Measurements from ENCODE around the gene HOXC4.

The HOXC4 gene

DNA sequence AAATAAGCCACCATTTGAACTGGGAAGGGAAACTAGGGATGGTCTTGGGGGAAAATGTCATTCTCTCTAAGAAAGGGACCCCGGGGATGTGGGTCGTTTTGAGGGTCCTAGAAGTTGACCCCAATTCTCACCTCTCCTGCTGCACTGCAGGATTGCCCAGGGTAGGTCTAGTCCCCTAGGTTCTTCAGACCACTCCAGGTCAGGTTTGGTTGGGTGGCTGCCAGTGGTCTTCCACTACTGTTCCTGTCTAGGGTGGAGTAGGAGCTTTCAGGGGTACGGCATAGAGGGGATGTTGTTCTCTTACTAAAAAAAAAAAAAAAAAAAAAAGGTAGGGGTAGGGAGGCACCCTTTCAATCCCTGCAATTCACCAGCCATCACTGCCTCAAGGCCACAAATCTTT, 37.6 kb upstream of the HOXC4 start:
- no peak for DNase-seq

- DNase-seq: no peak
These were observed 37.1 kb upstream of the HOXC4 start for GRCh38 chr12:54016478-54016964.

DNA sequence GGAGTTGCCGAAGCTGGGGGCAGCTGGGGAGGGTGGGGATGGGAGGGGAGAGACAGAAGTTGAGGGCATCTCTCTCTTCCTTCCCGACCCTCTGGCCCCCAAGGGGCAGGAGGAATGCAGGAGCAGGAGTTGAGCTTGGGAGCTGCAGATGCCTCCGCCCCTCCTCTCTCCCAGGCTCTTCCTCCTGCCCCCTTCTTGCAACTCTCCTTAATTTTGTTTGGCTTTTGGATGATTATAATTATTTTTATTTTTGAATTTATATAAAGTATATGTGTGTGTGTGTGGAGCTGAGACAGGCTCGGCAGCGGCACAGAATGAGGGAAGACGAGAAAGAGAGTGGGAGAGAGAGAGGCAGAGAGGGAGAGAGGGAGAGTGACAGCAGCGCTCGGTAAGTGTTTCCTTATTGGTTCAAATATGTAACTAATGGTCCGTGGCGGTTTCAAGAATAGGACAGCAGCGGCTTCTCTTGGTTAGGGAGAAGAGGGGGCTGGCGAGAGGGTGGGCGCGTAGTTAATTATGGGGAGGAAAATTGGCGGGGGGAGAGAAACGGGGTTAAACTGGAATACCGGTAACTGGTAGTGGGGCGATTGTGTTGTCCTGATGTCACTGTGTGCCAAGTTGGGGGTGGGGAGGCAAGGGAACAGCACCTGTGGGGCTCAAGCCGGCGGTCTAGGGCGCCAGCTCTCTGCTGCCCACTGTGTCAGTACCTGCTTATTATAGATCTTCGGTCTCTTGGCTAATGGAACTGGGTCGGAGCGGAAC, 36.4 kb upstream of the HOXC4 start:
- no peak for DNase-seq

- no peak for DNase-seq
These were observed 35.7 kb upstream of the HOXC4 start for GRCh38 chr12:54017878-54018467.

DNA sequence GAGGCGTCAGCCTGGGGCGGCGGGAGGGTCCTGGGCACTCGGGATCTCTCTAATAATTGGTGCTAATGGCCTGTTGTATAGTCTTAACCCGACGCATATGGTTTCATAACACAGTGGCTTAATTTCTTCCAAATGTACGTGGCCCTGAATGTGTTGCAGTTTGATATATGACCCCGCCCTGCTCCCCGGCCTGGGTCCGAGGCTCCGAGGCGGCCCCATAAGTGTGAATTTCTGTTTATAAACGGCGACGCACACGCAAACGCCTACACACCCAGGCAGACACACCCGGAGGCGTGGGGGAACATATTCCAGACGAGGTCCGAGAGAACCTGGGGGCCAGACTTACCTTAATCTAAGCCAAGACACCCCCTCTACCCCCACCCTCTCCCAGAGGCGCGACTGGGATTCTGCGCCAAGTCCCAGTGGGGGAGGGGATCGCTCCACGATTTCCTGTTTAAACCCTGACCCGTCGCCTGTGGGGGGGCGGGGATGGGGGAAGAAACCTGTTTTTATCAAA, 35.1 kb upstream of the HOXC4 start:
- no peak for DNase-seq

DNA sequence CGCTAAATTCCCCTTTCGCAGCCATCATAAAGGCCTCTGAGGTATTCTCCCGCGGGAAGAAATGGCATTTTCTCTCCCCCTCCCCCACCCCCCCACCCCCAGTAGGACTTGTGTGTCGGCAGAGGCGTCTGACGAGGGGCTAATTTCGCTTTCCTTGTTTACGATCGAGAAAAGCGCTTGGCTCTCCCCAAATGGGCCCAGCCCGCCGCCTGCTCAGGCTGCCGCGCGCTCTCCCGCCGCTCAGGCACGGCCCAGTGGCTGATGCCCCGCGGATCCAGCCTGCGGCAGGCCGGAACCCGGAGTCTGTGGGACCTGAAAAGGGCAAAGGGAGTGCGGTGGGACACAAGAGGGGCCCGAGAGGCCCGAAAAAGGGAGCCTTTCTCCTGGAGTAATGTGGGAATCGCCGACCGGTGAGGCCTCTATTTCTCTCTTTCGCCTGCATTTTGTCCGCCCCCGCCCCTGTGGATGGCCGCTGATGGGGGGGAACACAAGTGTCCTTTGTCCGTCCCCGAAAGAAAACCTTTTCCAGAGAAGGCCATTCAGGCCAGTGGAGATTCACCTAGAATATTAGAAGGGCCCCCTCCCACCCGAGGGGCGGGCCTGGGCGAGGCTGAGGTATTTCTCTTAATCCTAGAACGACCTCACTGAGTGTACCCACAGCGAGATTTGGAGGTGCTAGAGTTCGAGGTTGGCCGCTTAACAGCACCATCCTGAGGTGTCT, 34.4 kb upstream of the HOXC4 start:
- DNase-seq: no peak

DNA sequence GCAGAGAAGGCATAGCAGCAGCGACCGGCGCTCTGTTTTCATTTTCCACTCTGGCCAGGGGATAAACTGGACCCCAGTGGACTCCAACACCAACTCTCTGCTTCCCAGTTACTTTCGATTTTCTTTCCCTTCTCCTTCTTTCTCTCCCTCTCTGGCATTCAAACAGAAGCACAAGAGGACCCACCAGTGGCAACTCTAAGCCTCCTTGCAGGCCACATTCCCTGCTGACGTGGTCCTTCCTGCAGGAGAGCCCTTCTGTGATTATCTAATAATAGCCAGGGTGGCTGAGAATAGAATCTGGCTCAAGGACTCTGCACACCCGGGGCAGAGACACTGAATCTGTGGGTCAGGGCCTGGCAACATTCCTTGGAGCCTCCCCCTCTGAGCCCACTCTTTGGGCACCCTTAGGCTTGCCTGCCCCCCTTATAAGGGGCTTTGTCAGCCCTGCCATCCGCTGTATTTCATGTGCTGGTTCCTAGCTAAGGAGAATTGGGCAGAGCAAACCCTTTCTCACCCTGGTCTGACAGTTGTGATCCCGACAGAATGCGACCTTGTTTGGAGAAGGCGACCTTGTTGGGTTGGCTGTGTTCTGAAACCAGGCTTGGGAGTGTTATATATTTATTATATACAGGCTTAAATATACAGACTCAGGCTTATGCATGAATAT, 33.6 kb upstream of the HOXC4 start:
- no peak for DNase-seq

GRCh38 chr12:54020591-54021405, 32.8 kb upstream of the HOXC4 start:
- no peak for DNase-seq

DNA sequence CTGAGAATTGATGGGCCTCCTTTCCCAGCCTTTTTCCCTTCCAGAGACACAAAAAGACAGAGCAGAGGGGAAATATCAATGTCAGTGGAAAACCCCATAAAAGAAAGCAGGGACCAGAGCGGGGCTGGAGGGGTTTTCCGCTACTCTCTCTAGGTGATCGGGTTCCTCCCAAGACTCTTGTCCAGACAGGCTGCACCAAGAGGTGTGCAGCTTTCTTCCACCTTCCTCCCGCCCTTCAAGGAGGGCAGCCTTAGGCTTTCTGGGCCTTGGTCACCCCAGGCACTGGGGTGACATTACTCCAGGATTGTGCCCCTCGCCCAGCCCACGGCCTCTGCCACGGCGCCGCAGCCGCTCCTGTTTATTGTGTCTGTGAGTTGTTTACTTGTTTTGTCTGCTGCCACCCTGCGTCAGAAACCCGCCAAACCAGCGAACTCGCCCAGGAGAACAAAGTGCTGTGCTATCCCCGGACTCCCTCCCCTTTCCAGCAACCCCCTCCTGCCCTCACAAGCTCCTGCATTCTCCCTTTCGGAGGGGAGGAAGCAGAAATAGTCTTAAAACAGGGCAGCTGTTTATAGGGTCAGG, 32.1 kb upstream of the HOXC4 start:
- no peak for DNase-seq

- no peak for DNase-seq
These were observed 30.4 kb upstream of the HOXC4 start for GRCh38 chr12:54022960-54023884.

DNA sequence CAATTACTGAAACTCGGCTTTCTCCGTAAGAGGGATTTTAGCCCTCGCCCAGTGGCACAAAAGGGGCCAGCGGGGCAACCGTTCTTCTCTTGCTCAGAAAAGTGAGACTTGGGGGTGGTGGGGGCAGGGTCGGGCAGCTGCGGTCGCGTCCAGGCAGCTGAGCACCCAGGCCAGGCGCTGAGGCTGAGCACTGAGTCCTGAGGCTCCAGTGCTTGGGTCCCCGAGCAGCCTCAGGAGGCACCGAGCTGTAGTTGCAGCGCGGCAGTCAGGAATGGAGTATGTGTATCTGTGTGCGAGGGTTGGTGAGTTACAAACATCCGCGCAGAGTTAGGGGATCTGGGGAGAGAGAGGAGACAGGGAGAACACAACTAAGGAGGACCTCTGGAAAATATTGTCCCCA, 29.5 kb upstream of the HOXC4 start:
- DNase-seq: no peak

GRCh38 chr12:54024581-54025305, 28.9 kb upstream of the HOXC4 start:
- DNase-seq: no peak

- no peak for DNase-seq
These were observed 27.9 kb upstream of the HOXC4 start for GRCh38 chr12:54025499-54026405.

GRCh38 chr12:54026640-54027441, 26.8 kb upstream of the HOXC4 start:
- DNase-seq: no peak

GRCh38 chr12:54027442-54027786, 26.2 kb upstream of the HOXC4 start:
- DNase-seq: no peak

- no peak for DNase-seq
These were observed 25.1 kb upstream of the HOXC4 start, which contains the start of gene HOXC6 for GRCh38 chr12:54028314-54029201. HOXC6 (plus strand) TSS chr12:54028440; CDS start chr12:54028522, 82 bp downstream.

Measured in cerebellar nuclear complex (tissue), 1 donor.